HepG2 (cell line): ENCODE results near the gene DLG5. TPM values are rescaled to one million over a fixed set of nuclear protein-coding genes. Genes with fewer than 3 reads are reported as not detected.

Experiments used
- BHLHE40 ChIP-seq: IDR thresholded peaks from 2 replicates; pipeline ENCODE4 v1.6.1; 2011; ENCODE audit warnings: low read length, improper control_type of control experiment
- FOSL2 ChIP-seq: sonication (generic); formaldehyde crosslinking; IDR thresholded peaks from 2 replicates; pipeline ENCODE4 v1.4.0; 2020; ENCODE audit warnings: missing genetic modification reagents
- FOXM1 ChIP-seq: sonication (generic); formaldehyde crosslinking; IDR thresholded peaks from 2 replicates; pipeline ENCODE4 v1.5.0; 2020; ENCODE audit warnings: missing genetic modification reagents
- GABPB1 ChIP-seq: IDR thresholded peaks from 2 replicates; pipeline ENCODE4 v1.6.1; 2016; ENCODE audit warnings: mild to moderate bottlenecking, missing genetic modification reagents, moderate library complexity, missing compliant biosample characterization
- HDAC2 ChIP-seq: sonication (generic); formaldehyde crosslinking; IDR thresholded peaks from 2 replicates; pipeline ENCODE4 v1.4.0; 2020; ENCODE audit warnings: missing genetic modification reagents
- HNF4G ChIP-seq, 2 experiments: sonication (generic) in 1 of 2; formaldehyde crosslinking in 1 of 2; IDR thresholded peaks; 2 replicates each; pipeline versions ENCODE4 v1.4.0 to v1.6.1; 2011 to 2020; ENCODE audit warnings: borderline replicate concordance in 2 of 2, low read depth in 2 of 2, mild to moderate bottlenecking in 2 of 2, low read length in 1 of 2, missing genetic modification reagents in 1 of 2, moderate library complexity in 1 of 2
- JDP2 ChIP-seq: sonication (generic); formaldehyde crosslinking; IDR thresholded peaks from 2 replicates; pipeline ENCODE4 v1.8.1; 2022; ENCODE audit warnings: missing genetic modification reagents, borderline replicate concordance
- MXI1 ChIP-seq: IDR thresholded peaks from 3 replicates; pipeline ENCODE4 v1.6.1; 2012; ENCODE audit warnings: low read depth, low read length, inconsistent platforms, borderline replicate concordance
- NCOA5 ChIP-seq: sonication (generic); formaldehyde crosslinking; IDR thresholded peaks from 2 replicates; pipeline ENCODE4 v1.4.0; 2020; ENCODE audit warnings: missing genetic modification reagents
- RBM22 ChIP-seq: fragments of 200-400 bp; formaldehyde crosslinking; optimal IDR thresholded peaks from 2 replicates; pipeline ENCODE3; 2017; ENCODE audit warnings: mild to moderate bottlenecking, low read length, moderate library complexity
- SIX4 ChIP-seq: sonication (generic); formaldehyde crosslinking; IDR thresholded peaks from 2 replicates; pipeline ENCODE4 v1.4.0; 2020; ENCODE audit warnings: missing genetic modification reagents
- SP5 ChIP-seq: IDR thresholded peaks from 2 replicates; pipeline ENCODE4 v1.6.1; 2016; ENCODE audit warnings: low read depth, borderline replicate concordance
- U2AF1 ChIP-seq: fragments of 200-400 bp; formaldehyde crosslinking; optimal IDR thresholded peaks from 2 replicates; pipeline ENCODE3; 2017; ENCODE audit warnings: mild to moderate bottlenecking, low read depth, low read length
- ZNF263 ChIP-seq: sonication (generic); formaldehyde crosslinking; IDR thresholded peaks from 2 replicates; pipeline ENCODE4 v1.4.0; 2020; ENCODE audit warnings: missing genetic modification reagents
- ZNF296 ChIP-seq: sonication (generic); formaldehyde crosslinking; conservative IDR thresholded peaks from 2 replicates; pipeline ENCODE4 v1.5.0; 2020; ENCODE audit warnings: mild to moderate bottlenecking, missing genetic modification reagents
- ZNF343 ChIP-seq: sonication (generic); formaldehyde crosslinking; IDR thresholded peaks from 2 replicates; pipeline ENCODE4 v1.4.0; 2020; ENCODE audit warnings: mild to moderate bottlenecking, missing genetic modification reagents
- ZNF792 ChIP-seq: IDR thresholded peaks from 2 replicates; pipeline ENCODE4 v1.6.1; 2016
- polyA plus RNA-seq, 8 experiments: library from polyadenylated mRNA; depleted of rRNA in 3 of 8; stranded (reverse) in 7 of 8; unstranded in 1 of 8; fragments of >200 nt; fragmentation: Illumina TruSeq in 4 of 8; extraction: Trizol in 4 of 8; gene quantifications; 2 replicates each; pipeline versions ENCODE4 v1.2.1 to v1.2.3, GENCODE V29; 2011 to 2016; ENCODE audit warnings: low read depth in 4 of 8, missing spikeins in 1 of 8, mixed read lengths in 1 of 8; ENCODE audit not compliant: insufficient read depth in 1 of 8
- total RNA-seq, 5 experiments: library from RNA; depleted of rRNA; stranded (reverse); fragments of >200 nt; fragmentation: Illumina TruSeq; extraction: Trizol; gene quantifications; 2 replicates each; pipeline ENCODE4 v1.2.3, GENCODE V29; 2016; ENCODE audit warnings: low read depth in 1 of 5
- TF ChIP-seq, protein P1 (sequence below): sonication (generic); formaldehyde crosslinking; IDR thresholded peaks from 2 replicates; pipeline ENCODE4 v1.4.0; 2020; ENCODE audit warnings: missing genetic modification reagents, mild to moderate bottlenecking, borderline replicate concordance
- TF ChIP-seq, protein P2 (sequence below): sonication (generic); formaldehyde crosslinking; IDR thresholded peaks from 2 replicates; pipeline ENCODE4 v1.5.0; 2020; ENCODE audit warnings: mild to moderate bottlenecking, low read depth, missing genetic modification reagents, borderline replicate concordance
- TF ChIP-seq, protein P3 (sequence below): sonication (generic); formaldehyde crosslinking; IDR thresholded peaks from 2 replicates; pipeline ENCODE4 v1.5.0; 2020; ENCODE audit warnings: mild to moderate bottlenecking, missing genetic modification reagents, borderline replicate concordance
- TF ChIP-seq, protein P4 (sequence below): sonication (generic); IDR thresholded peaks from 2 replicates; pipeline ENCODE4 v1.6.1; 2016; ENCODE audit warnings: low read depth, borderline replicate concordance
- TF ChIP-seq, protein P5 (sequence below): sonication (generic); formaldehyde crosslinking; IDR thresholded peaks from 2 replicates; pipeline ENCODE4 v1.4.0; 2020; ENCODE audit warnings: missing genetic modification reagents
- TF ChIP-seq, protein P6 (sequence below): sonication (generic); formaldehyde crosslinking; IDR thresholded peaks from 2 replicates; pipeline ENCODE4 v1.9.0; 2022; ENCODE audit warnings: missing genetic modification reagents, mild to moderate bottlenecking, borderline replicate concordance

The DLG5 gene
- total and polyA plus RNA-seq, 2 of the 13 experiments (the other 11 are each of a cell fraction or from before 2014, with no cell fraction given), result 15.5 to 18.2 TPM

DNA sequence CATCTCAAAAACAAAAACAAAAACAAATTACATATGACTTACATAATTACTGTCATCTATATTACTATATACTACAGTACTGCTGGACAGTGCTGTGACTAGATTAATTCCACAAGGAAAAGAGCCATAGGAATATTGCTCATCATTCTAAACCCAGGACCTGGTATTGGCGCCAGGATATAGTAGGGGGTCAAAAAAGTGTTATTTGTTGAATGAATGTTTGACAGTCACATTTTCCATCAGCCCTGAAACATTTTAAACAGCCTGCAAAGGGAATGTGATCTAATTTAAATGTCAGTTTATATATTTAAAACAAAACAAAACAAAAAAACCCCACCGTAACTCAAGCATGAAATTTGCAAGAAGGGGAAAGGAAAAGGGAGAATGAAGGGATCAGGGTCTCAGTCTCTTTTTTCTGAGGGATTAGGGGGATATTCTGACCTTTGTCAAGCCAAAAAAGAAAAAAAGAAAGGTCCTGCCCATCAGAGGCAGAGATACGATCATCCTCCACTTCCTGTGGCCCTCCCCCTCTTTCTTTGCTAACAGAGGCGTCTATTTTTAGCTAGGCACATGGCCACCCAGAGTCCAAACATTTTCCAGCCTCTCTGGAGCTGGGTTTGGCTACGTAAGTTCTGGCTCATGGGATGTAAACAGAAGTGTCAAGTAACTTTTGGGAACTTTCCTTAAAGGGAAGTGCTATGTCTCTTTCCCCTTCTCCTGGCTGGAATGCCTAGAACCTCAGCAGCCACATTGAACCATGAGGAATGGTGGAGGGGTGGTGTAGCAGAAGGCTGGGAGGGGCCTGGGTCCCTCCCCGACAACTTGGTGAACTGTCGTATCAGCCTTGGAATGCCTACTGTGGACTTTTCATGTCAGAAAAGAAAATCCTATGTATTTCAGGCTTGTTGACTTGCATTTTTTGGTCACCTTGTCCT is 44.6 kb upstream of the DLG5 start (continued):
- TF ChIP-seq, protein P1, sequence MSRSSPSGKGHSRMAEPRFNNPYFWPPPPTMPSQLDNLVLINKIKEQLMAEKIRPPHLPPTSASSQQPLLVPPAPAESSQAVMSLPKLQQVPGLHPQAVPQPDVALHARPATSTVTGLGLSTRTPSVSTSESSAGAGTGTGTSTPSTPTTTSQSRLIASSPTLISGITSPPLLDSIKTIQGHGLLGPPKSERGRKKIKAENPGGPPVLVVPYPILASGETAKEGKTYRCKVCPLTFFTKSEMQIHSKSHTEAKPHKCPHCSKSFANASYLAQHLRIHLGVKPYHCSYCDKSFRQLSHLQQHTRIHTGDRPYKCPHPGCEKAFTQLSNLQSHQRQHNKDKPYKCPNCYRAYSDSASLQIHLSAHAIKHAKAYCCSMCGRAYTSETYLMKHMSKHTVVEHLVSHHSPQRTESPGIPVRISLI (CRISPR knock-in tag), result peak; percentile 95
- TF ChIP-seq ZNF296 (CRISPR knock-in tag) (no peak), FOSL2 (peak; percentile 44), JDP2 (CRISPR knock-in tag) (no peak), BHLHE40 (no peak), SP5 (peak; percentile 76), U2AF1 (no peak), NCOA5 (CRISPR knock-in tag) (no peak), HNF4G (IDR thresholded peaks at IDR 0.05; ENCODE audit: borderline replicate concordance, low read depth, low read length) (peak; percentile 47; the same call in 1 of the 2 replicates), HNF4G (CRISPR knock-in tag; IDR thresholded peaks at IDR 0.05; ENCODE audit: borderline replicate concordance, low read depth) (no peak; the same call in 1 of the 2 replicates), RBM22 (peak; percentile 19), SIX4 (CRISPR knock-in tag) (peak; percentile 81), ZNF343 (CRISPR knock-in tag) (no peak), MXI1 (peak; percentile 44; the same call in 1 of the 3 replicates), GABPB1 (CRISPR knock-in tag) (peak; percentile 54; the same call in 1 of the 2 replicates), ZNF792 (CRISPR knock-in tag) (no peak), HDAC2 (CRISPR knock-in tag) (peak; percentile 84; the same call in 1 of the 2 replicates), ZNF263 (CRISPR knock-in tag) (0 out of 2 replicates have a peak, but pooled peaks have one; percentile 11), FOXM1 (CRISPR knock-in tag) (no peak)
- TF ChIP-seq, protein P2, sequence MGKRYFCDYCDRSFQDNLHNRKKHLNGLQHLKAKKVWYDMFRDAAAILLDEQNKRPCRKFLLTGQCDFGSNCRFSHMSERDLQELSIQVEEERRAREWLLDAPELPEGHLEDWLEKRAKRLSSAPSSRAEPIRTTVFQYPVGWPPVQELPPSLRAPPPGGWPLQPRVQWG (CRISPR knock-in tag), result no peak
- TF ChIP-seq, protein P3, sequence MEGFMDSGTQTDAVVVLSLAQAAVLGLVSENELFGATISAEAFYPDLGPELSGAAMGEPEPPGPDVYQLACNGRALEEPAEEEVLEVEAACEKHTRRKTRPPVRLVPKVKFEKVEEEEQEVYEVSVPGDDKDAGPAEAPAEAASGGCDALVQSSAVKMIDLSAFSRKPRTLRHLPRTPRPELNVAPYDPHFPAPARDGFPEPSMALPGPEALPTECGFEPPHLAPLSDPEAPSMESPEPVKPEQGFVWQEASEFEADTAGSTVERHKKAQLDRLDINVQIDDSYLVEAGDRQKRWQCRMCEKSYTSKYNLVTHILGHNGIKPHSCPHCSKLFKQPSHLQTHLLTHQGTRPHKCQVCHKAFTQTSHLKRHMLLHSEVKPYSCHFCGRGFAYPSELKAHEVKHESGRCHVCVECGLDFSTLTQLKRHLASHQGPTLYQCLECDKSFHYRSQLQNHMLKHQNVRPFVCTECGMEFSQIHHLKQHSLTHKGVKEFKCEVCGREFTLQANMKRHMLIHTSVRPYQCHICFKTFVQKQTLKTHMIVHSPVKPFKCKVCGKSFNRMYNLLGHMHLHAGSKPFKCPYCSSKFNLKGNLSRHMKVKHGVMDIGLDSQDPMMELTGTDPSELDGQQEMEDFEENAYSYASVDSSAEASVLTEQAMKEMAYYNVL (CRISPR knock-in tag), result peak; percentile 92
- TF ChIP-seq, protein P4, sequence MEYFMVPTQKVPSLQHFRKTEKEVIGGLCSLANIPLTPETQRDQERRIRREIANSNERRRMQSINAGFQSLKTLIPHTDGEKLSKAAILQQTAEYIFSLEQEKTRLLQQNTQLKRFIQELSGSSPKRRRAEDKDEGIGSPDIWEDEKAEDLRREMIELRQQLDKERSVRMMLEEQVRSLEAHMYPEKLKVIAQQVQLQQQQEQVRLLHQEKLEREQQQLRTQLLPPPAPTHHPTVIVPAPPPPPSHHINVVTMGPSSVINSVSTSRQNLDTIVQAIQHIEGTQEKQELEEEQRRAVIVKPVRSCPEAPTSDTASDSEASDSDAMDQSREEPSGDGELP, result no peak
- TF ChIP-seq, protein P5, sequence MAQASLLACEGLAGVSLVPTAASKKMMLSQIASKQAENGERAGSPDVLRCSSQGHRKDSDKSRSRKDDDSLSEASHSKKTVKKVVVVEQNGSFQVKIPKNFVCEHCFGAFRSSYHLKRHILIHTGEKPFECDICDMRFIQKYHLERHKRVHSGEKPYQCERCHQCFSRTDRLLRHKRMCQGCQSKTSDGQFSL (CRISPR knock-in tag), result no peak
- TF ChIP-seq, protein P6, sequence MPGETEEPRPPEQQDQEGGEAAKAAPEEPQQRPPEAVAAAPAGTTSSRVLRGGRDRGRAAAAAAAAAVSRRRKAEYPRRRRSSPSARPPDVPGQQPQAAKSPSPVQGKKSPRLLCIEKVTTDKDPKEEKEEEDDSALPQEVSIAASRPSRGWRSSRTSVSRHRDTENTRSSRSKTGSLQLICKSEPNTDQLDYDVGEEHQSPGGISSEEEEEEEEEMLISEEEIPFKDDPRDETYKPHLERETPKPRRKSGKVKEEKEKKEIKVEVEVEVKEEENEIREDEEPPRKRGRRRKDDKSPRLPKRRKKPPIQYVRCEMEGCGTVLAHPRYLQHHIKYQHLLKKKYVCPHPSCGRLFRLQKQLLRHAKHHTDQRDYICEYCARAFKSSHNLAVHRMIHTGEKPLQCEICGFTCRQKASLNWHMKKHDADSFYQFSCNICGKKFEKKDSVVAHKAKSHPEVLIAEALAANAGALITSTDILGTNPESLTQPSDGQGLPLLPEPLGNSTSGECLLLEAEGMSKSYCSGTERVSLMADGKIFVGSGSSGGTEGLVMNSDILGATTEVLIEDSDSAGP, result peak; percentile 44
